ENCODE data around the gene AFF1. TPM values are rescaled to one million over a fixed set of nuclear protein-coding genes. Genes with fewer than 3 reads are reported as not detected.

Gene AFF1
- total and polyA plus RNA-seq, 2 of the 4 experiments (the other 2 are of a cell fraction), result 7.0 to 9.6 TPM

- H3K27me3 ChIP-seq (ENCODE audit: control insufficient read depth, insufficient read depth, low read length), result no peaks in the 10 kb centered on the region
- no peak overlapping the region for H2AK5ac ChIP-seq (ENCODE audit: low read depth, low read length)
- ATAC-seq (ENCODE audit: low read depth) (no peak), DNase-seq (no peak)
- H3K36me3 ChIP-seq (ENCODE audit: control insufficient read depth, insufficient read depth, low read length), result no peaks in the 10 kb centered on the region
- no peak overlapping the region for H4K91ac ChIP-seq (ENCODE audit: insufficient read depth, low read depth, low read length)
- dilution Hi-C loops (cut with HindIII; ENCODE audit: low sequenced_read_pairs, unreplicated experiment) (no loop called here), intact Hi-C loops (cut with micrococcal nuclease) (no loop called here), in situ Hi-C loops (cut with MboI; ENCODE audit: low sequenced_read_pairs) (no loop called here)
- H4K5ac ChIP-seq (ENCODE audit: low read depth, low read length), result no peak overlapping the region
- no peaks in the 10 kb centered on the region for H3K4me1 ChIP-seq (ENCODE audit: control insufficient read depth, insufficient read depth, low read length)
- no peak overlapping the region for H3K56ac ChIP-seq (ENCODE audit: extremely low read depth, insufficient read depth, low read length)
- no peak overlapping the region for H3K23ac ChIP-seq (ENCODE audit: low read depth, low read length)
- H3K9me3 ChIP-seq (ENCODE audit: control insufficient read depth, insufficient read depth, low read length), result no peaks in the 10 kb centered on the region
- TF ChIP-seq MAFK (IDR thresholded peaks at IDR 0.05; ENCODE audit: low read depth, low read length), result no peak
- TF ChIP-seq CTCF (conservative IDR thresholded peaks at IDR 0.05; ENCODE audit: low read depth, low read length), result no peak
- no peak for TF ChIP-seq RCOR1 (IDR thresholded peaks at IDR 0.05; ENCODE audit: insufficient replicate concordance, low read length)
- no peak for TF ChIP-seq MXI1 (IDR thresholded peaks at IDR 0.05; ENCODE audit: borderline replicate concordance, low read depth, low read length)
- no peak for TF ChIP-seq RAD21 (IDR thresholded peaks at IDR 0.05; ENCODE audit: low read length)
- TF ChIP-seq, protein P1, sequence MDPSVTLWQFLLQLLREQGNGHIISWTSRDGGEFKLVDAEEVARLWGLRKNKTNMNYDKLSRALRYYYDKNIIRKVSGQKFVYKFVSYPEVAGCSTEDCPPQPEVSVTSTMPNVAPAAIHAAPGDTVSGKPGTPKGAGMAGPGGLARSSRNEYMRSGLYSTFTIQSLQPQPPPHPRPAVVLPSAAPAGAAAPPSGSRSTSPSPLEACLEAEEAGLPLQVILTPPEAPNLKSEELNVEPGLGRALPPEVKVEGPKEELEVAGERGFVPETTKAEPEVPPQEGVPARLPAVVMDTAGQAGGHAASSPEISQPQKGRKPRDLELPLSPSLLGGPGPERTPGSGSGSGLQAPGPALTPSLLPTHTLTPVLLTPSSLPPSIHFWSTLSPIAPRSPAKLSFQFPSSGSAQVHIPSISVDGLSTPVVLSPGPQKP (IDR thresholded peaks at IDR 0.05; ENCODE audit: borderline replicate concordance, low read depth, low read length), result no peak
- no peak for TF ChIP-seq BHLHE40 (IDR thresholded peaks at IDR 0.05; ENCODE audit: low read depth, low read length)
- no peak for TF ChIP-seq POLR2A (IDR thresholded peaks at IDR 0.05; ENCODE audit: low read depth, low read length)
- TF ChIP-seq NFE2L2 (IDR thresholded peaks at IDR 0.05; ENCODE audit: low read depth, low read length), result no peak
- no peak for TF ChIP-seq CEBPB (IDR thresholded peaks at IDR 0.05; ENCODE audit: low read depth, low read length)
- TF ChIP-seq SMC3 (IDR thresholded peaks at IDR 0.05; ENCODE audit: low read depth, low read length), result no peak
- no peak for TF ChIP-seq RFX5 (IDR thresholded peaks at IDR 0.05; ENCODE audit: low read depth, low read length)
- no peak for TF ChIP-seq MAZ (IDR thresholded peaks at IDR 0.05; ENCODE audit: borderline replicate concordance, low read depth, low read length)
- no peak for TF ChIP-seq USF2 (IDR thresholded peaks at IDR 0.05; ENCODE audit: low read depth, low read length)
- no peak for TF ChIP-seq FOS (IDR thresholded peaks at IDR 0.05; ENCODE audit: low read depth, low read length)
- TF ChIP-seq CHD1 (IDR thresholded peaks at IDR 0.05; ENCODE audit: low read depth, low read length), result no peak
- H3K18ac ChIP-seq (ENCODE audit: low read depth, low read length), result no peak overlapping the region
- no peaks in the 10 kb centered on the region for H4K20me1 ChIP-seq (ENCODE audit: insufficient read depth, low read length)
- WGBS, 2 experiments (ENCODE audit: extremely low coverage in 2 of 2, insufficient read length in 1 of 2), result no CpG with 5 or more reads among the region's 3 CpGs
- ChIA-PET CTCF (no interaction called here), POLR2A (ENCODE audit: unreplicated experiment) (no interaction called here)
- H3K9ac ChIP-seq (ENCODE audit: low read depth, low read length), result no peak overlapping the region
- H3K9me1 ChIP-seq (ENCODE audit: insufficient read depth, low read length), result no peaks in the 10 kb centered on the region
- H3K4me2 ChIP-seq (ENCODE audit: low read depth, low read length), result no peak overlapping the region
- H2BK120ac ChIP-seq (ENCODE audit: low read depth, low read length), result no peak overlapping the region
- H3K4me3 ChIP-seq (ENCODE audit: insufficient read depth, low read depth, low read length), result no peak overlapping the region
- no peak overlapping the region for H2AFZ ChIP-seq (replicated peaks; ENCODE audit: low read length, poor library complexity)
- no peak overlapping the region for H2BK5ac ChIP-seq (ENCODE audit: low read depth, low read length, poor library complexity, severe bottlenecking)
- H3K79me1 ChIP-seq (ENCODE audit: low read depth in 1 of 2, low read length in 2 of 2), result peaks cover 13 to 17% of the 10 kb centered on the region in 2 experiments; a peak in 3 of 4 replicates
- no peak overlapping the region for H3K14ac ChIP-seq (replicated peaks; ENCODE audit: low read depth, low read length)
- BruUV-seq (replicated peaks), result no TSS peak
- H3K4ac ChIP-seq (ENCODE audit: low read depth, low read length), result no peak overlapping the region
- H2BK20ac ChIP-seq (ENCODE audit: low read depth, low read length), result no peak overlapping the region
- no peak overlapping the region for H3K27ac ChIP-seq (ENCODE audit: insufficient read depth, low read length)
- H2BK15ac ChIP-seq (ENCODE audit: low read depth, low read length), result no peak overlapping the region
- H2AK9ac ChIP-seq (replicated peaks; ENCODE audit: low read depth, low read length, poor library complexity), result no peak overlapping the region
- H4K8ac ChIP-seq (ENCODE audit: low read depth in 2 of 2, low read length in 2 of 2), result no peak overlapping the region
Observed at GRCh38 chr4:86990510-86990909, 55.7 kb downstream of the AFF1 start.

Data from IMR-90 (cell line).